GM10847 (cell line): ENCODE measurements around the gene AUTS2.

ENCODE experiments used
- POLR2A ChIP-seq: IDR thresholded peaks from 2 replicates; pipeline ENCODE4 v1.6.1; 2011; ENCODE audit not compliant: insufficient read length; ENCODE audit errors: extremely low read depth

AUTS2 gene

DNA sequence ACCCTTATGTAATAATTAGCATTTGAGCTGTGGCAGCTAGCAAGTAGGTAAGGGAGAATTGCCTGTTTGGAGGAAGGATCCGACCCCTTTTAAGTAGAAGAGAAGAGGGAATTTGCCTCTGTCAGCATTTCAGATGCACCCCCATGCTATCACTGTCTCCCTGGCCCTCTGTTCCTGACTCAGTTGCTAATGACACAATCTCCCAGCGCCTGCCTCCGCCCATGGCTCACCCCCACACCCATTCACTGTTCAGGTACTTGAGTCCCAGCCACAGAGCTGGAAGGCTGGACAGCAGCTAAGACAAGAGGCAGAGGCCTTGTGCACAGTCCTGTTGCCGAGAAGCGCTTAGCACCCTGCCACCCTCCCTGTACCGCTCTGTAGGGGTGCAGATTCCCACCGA is 1021.4 kb downstream of the AUTS2 start:
- TF ChIP-seq POLR2A, result no peak

DNA sequence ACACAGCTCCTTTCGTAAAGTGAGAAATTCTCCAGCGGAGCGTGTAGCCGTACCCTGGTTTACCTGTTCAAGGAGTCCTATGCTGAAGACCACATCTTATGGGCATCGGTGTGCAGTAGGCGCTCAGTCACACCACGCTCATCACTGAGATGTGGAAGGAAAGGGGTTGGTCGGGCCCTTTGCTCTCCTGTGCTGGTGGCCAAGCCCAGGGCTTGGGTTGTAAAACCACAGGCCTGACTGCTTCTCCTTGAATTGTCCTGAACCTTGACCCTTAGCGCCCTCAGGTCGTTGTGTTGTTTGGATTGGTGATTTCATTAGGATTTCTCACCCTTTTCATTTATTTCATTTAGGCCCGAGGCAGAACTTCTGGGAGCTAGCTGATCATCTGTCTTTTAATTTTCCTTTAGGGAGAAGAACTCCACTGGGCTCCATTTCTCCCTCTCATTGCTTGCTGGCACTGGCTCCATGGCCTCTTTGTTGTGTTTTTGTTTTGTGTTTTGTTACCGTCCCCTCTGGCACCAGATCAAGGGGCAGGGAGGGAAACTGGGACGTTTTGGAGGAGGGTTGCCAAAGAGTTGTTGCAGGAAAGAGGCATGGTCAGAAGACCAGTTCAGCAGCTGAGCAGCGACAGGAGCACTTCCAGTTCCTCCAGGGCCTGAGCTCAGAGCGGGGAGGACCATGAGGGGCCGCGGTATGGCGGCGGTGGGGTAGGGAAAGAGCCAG is 1022.2 kb downstream of the AUTS2 start:
- no peak for TF ChIP-seq POLR2A

- no peak for TF ChIP-seq POLR2A
Measured at GRCh38 chr7:70621954-70622600, 1023.8 kb downstream of the AUTS2 start.

DNA sequence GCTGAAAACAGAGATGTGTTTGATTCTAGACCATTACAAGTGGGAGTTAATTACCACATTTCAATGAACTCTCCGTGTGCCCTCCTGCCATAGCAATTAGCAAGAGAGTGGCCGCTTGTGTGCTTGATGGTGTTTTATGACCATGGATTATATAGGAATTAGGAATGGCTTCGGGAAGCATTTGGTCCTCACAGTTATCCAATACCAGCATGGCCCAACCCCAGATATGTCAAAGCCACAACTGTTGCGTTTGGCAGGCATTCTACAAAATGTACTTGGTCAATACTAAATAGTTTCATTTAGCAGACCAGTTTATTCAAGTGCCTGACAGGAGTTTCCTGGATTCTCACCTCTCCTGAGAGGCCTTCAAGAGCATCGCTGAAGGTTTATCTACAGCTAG is 1024.7 kb downstream of the AUTS2 start:
- TF ChIP-seq POLR2A, result no peak

DNA sequence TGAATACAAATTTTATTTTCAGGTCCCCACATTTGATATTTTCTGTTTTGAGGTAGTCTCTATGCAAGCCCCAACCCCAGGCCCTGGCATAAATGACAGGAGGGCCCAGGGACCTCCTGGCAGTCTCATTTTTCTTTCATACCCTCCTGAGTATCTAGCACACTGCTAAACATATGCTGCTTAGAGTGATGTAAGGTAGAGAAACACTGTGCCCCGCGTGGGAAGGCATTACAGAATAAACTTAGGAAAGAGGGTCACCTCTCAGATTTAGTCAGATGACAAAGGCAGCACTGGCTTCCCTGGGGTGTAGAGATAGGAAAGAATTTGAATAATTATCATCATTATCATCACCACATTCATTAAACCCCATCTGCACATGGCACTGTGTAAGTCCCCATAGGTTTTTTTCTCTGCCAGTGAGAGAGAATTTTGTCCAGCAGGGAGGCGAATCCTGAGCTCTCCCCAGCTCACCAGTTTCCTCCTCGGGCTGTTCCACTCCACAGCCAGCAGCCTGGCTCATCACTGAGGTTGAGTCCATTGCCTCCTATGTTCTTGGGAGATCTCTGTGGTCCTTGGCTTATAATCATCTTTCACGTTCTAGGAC is 1026.3 kb downstream of the AUTS2 start:
- TF ChIP-seq POLR2A, result no peak

GRCh38 chr7:70627461-70627860 is 1029.2 kb downstream of the AUTS2 start:
- TF ChIP-seq POLR2A, result no peak

- no peak for TF ChIP-seq POLR2A
Measured at GRCh38 chr7:70630440-70630817, 1032.2 kb downstream of the AUTS2 start.

DNA sequence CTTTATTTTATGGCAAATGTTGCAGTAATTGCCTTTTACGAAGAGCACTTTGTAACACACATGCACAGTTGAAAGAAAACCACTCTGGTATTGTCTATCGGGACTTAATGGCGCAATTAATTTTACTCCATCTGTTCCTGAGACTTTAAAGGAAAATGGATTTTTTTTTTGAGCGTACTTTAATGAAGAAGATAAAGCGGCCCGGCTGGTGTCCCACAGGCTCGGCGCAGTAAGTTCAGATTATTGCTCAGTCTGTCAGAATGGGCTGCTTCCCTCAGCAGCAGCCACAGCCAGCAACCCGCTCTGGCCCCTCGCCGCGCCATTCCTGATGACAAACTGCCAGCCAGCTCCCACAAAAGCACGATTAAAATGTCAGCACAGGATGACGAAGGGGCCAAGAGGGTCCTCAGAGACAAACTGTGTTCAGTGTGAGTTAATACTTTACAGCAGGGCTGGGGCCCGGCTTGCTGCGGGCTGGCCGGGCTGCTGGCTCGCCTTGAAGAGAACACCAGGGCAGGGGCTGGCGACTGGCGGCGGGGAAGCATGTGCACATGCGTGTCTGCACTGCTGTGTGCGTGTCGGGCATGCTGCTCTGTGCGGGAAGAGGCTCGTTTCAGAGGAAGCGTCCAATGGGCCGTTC is 1032.7 kb downstream of the AUTS2 start:
- no peak for TF ChIP-seq POLR2A

DNA sequence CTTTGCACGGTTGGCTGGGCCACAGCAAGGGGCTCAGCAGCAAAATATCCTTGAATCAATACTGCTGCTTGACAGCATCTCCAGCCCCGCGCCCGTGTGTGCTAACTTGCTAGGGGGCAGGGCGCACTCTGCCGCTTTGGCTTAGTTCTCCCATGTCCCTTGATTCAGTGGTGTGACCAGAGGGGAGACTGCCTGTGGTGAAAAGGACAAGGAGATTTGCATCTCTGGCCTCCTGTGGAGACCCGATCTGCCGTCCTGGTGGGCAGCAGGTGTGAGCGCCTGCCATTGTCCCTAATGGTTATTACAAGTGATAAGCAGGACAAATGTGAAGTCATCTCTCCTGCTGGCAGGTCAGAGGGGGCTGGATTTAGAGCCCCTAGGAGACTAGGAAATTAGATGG is 1033.4 kb downstream of the AUTS2 start:
- no peak for TF ChIP-seq POLR2A

- no peak for TF ChIP-seq POLR2A
Measured at GRCh38 chr7:70632400-70632799, 1034.1 kb downstream of the AUTS2 start.

DNA sequence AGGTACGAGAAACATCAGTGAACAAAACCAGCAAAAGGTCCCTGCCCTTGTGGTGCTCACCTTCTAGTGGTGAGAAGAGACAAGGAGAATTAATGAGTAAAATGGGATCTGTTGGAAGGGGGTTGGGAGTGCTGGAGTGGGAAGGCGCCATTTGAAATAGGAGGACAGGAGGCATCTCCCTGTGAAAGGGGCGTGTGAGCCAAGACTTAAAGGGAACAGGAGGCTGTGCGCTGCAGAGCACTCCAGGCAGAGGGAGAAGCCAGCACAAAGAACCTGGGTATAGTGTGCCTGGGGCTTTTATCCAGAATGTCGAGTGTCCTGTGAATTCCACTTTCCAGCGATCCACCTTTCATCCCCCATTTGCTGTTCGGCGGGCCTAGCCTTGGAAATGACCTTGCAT is 1035.8 kb downstream of the AUTS2 start:
- TF ChIP-seq POLR2A, result no peak

DNA sequence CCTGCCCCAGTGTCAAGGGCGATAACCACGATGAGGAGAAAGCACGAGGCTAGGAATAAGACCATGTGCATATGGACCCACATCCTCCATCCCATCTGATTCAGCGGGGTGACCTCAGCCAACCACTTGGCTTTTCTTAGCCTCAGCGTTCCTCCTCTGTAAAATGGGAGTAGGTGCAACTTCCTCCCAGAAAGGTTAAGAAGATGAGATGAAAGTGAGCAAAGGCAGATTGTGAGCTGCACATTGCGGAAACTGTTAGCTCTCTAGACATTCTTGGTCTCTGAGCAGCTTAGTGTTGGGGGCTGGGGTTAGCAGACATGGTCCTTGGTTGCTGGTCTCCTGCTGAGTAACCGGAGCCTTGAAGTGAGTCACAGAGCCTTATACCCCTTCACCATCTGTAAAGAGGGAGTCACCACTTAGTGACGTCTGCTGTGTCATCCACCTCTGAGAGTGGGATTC is 1036.4 kb downstream of the AUTS2 start:
- TF ChIP-seq POLR2A, result no peak

- TF ChIP-seq POLR2A, result no peak
Measured at GRCh38 chr7:70635633-70636032, 1037.4 kb downstream of the AUTS2 start.

DNA sequence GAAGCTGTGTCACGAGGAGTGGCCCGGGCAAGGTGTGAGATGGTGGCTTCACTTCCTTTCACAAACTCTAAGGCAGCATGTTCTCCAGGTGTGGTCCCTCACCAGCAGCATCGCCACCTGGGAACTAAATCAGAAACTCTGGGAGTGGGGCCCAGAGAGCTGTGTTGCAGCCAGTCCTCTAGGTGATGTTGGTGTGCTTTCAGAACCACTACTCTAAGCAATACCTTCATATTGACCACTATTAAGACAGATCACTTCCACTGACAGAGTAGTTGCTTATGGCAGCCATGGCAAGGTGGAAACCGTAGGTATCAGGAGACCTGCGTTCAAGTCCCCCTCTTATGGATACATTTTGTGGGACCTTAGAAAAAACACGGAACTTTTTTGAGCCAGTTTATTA is 1037.9 kb downstream of the AUTS2 start:
- no peak for TF ChIP-seq POLR2A

DNA sequence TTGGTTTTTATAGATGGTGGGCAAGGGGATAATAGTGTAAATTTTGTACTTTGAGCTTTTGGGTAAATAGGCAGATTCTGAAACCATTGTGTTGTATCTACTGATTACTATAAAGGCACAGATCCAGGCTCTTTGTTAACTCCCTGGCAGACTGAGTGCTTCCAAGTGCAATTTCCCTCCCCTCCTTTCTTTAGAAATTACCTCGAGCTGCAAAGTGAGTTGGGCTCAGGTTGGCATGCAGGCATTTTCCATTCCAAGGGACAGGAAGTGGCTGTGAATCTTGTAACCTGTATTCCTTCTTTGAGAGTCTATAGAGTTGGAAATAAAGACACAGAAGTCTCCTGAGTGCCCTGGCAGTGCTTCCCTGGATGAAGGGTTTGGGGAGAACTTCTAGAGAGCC is 1039.5 kb downstream of the AUTS2 start:
- no peak for TF ChIP-seq POLR2A

GRCh38 chr7:70638158-70639107 is 1040.2 kb downstream of the AUTS2 start:
- TF ChIP-seq POLR2A, result no peak
